Astrocyte of the spinal cord (primary cell): ENCODE measurements around the gene TBR1.

ENCODE experiments used
- DNase-seq: peaks from one replicate; pipeline ENCODE4 v3.0.0; 2011; ENCODE audit warnings: low read depth, low spot score
- H3K4me3 ChIP-seq: 2 replicates; pipeline ENCODE4 v1.5.1; 2011; ENCODE audit warnings: low read depth, mild to moderate bottlenecking, low read length, moderate library complexity
- in situ Hi-C: cut with HindIII; loops from 2 replicates; pipeline ENCODE4 v1.10.0; 2017; ENCODE audit warnings: low sequenced_read_pairs
- TF ChIP-seq, protein P1 (sequence below): IDR thresholded peaks from 2 replicates; pipeline ENCODE4 v1.5.1; 2012; ENCODE audit warnings: low read depth, mild to moderate bottlenecking, low read length, inconsistent platforms

TBR1 gene

GRCh38 chr2:161426922-161427663 lies 11.0 kb downstream of the TBR1 start:
- DNase-seq = peak; percentile 13
- in situ Hi-C loops = no loop called here
- no peak overlapping the region for H3K4me3 ChIP-seq
- TF ChIP-seq, protein P1, sequence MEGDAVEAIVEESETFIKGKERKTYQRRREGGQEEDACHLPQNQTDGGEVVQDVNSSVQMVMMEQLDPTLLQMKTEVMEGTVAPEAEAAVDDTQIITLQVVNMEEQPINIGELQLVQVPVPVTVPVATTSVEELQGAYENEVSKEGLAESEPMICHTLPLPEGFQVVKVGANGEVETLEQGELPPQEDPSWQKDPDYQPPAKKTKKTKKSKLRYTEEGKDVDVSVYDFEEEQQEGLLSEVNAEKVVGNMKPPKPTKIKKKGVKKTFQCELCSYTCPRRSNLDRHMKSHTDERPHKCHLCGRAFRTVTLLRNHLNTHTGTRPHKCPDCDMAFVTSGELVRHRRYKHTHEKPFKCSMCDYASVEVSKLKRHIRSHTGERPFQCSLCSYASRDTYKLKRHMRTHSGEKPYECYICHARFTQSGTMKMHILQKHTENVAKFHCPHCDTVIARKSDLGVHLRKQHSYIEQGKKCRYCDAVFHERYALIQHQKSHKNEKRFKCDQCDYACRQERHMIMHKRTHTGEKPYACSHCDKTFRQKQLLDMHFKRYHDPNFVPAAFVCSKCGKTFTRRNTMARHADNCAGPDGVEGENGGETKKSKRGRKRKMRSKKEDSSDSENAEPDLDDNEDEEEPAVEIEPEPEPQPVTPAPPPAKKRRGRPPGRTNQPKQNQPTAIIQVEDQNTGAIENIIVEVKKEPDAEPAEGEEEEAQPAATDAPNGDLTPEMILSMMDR = no peak

DNA sequence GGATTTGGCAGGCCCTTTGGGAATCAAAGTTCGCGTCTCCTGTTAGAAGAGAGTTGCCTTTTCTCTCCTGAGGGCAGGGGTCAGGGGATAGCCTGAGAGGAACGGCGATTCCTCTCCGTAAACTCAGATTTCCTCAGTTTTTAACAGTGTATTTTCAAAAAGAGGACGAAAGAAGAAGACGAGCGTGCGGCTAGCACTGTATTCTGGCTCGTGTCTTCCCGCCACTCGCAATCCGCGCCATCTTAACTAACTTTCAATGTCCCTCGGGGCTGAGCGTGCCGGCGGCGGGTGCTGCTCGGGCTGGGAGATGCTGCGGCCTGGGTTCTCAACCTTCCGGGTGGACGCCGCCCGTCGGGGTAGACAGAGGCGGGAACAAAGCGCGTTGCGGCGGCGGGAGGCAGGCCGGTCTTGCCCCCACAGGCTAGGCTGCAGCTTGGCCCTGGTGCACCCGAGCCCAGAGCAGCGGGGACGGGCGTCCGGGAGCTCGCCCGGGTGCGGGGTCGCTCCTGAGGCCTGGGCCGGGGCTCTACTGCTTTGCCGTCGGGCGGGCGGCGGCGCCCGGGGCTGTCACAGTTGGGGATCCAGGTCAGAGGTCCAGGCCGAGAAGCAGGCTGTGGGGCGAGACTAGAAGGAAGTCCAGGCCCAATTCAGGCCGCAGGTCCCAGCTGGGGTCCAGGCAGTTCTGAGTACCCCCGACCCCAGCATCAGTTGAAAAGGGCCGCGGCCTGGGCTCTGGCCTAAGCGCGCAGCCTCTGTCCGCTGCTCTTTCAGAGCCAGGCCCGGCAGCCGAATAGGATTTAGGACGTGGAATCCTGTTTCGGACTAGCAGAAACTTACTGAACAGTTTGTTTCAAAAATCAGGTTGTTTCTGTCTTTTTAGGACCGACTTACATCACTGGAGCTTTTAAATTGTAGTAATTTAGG lies 11.8 kb downstream of the TBR1 start:
- no peak for DNase-seq
- TF ChIP-seq, protein P1 = no peak
- H3K4me3 ChIP-seq = no peak overlapping the region
- in situ Hi-C loops = no loop called here

- in situ Hi-C loops = no loop called here
- no peak overlapping the region for H3K4me3 ChIP-seq
- TF ChIP-seq, protein P1 = no peak
- DNase-seq = no peak
These were observed 14.3 kb downstream of the TBR1 start for GRCh38 chr2:161430386-161430785.

GRCh38 chr2:161432107-161432506 lies 16.0 kb downstream of the TBR1 start:
- TF ChIP-seq, protein P1 = no peak
- DNase-seq = no peak
- no peak overlapping the region for H3K4me3 ChIP-seq
- in situ Hi-C loops = no loop called here

DNA sequence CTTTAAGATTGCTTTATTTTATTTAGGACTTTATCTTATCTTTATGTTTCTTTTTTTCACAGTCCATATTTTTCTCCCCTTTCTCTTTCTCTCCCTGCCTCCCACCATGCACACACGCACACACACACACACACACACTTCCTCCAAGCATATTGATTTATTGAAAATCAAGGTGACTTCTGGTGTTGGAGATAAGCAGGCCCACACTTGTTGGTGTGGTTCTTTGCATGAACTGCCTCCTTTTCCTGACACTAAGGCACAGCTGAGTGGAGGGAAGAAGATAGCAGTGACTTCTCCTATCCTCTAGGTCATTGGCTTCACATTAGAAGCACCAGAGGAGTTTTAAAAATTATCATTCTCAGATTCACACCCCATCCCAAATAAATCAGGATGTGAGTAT lies 18.0 kb downstream of the TBR1 start:
- TF ChIP-seq, protein P1 = no peak
- no peak overlapping the region for H3K4me3 ChIP-seq
- in situ Hi-C loops = no loop called here
- no peak for DNase-seq

- TF ChIP-seq, protein P1 = no peak
- peak; percentile 80 for DNase-seq
- in situ Hi-C loops = no loop called here
- no peak overlapping the region for H3K4me3 ChIP-seq
These were observed 20.3 kb downstream of the TBR1 start for GRCh38 chr2:161436411-161436810.
